ENCODE measurements around the gene PON2. TPM values are rescaled to one million over a fixed set of nuclear protein-coding genes. Genes with fewer than 3 reads are reported as not detected.

Gene PON2
- total and polyA plus RNA-seq, 10 of the 15 experiments (the other 5 are each of a cell fraction or from before 2014, with no cell fraction given) = 22.9 to 127 (median 46.1) TPM

DNA sequence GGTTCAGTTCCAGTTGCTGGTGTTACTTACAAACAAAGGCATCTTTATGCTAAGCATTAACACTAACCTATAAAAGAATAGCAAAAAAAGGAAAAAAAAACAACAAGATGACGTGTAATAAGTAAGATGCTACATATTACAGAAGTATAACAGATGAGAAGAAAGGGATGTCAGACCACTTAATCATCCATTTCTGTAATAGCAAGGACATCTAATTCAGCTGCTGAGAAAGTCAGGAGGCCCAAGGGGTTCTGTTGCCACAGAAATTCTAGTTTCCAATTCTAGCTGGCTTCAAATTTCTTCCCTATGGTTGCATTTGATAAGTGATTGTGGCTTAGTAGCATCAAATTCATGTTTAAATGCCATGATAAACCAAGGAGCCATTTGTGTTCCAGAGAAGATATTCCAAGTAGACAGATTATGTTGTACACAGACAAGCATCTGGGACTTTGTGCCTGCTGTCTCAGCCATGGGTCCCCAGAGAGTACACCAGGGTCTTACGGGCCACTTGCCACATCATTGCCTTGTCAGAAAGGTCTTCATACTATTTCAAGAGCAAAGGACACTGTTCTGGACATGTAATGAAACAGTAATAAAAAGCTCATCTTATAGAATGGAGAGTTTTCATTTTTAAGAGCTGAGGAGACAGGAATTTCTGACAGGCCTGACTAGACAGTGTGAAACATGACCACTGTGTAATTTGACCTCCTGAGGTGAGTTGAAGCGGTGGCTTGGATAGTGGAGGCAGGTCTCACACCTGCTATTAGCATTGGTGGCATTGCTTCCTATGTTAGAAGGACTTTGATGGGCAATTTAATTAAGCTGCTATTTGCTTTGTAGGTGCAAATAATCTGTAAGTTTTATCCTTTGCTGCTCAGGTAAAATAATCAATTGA is 46.7 kb upstream of the PON2 start:
- Histone ChIP-seq H3K4me3 (no peak overlapping the region), H3K9ac (ENCODE audit: control insufficient read depth, insufficient read depth, low read length) (no peak overlapping the region), H3K27me3 (replicated peaks in 1 of 2; ENCODE audit: control insufficient read depth in 2 of 2, insufficient read depth in 2 of 2, low read length in 1 of 2) (no peaks in the 10 kb centered on the region), H3K36me3 (ENCODE audit: control insufficient read depth in 2 of 2, insufficient read depth in 2 of 2, low read length in 1 of 2) (no peaks in the 10 kb centered on the region), H4K20me1 (ENCODE audit: control insufficient read depth, insufficient read depth) (no peaks in the 10 kb centered on the region), H3K9me3 (replicated peaks; ENCODE audit: control insufficient read depth, insufficient read depth, low read length) (no peaks in the 10 kb centered on the region), H2AFZ (ENCODE audit: control insufficient read depth, low read depth, low read length) (no peak overlapping the region), H3K79me2 (ENCODE audit: control insufficient read depth, insufficient read depth, low read length) (no peaks in the 10 kb centered on the region), H3K4me1 (ENCODE audit: control insufficient read depth, insufficient read depth, low read length) (peaks cover 4% of the 10 kb centered on the region), H3K27ac (ENCODE audit: control insufficient read depth, insufficient read depth) (no peak overlapping the region), H3K4me2 (ENCODE audit: control insufficient read depth, insufficient read depth) (no peak overlapping the region)
- ChIA-PET SMC1A (ENCODE audit: uncharacterized antibody, unreplicated experiment) (interaction anchor here (1.0 to 14.9 kb wide), 13 partner anchors 10 to 1032 kb away, joined by 3 to 203 read pairs (median 8); partner anchors contain the start of gene ASB4), CTCF (interaction anchor here (0.6 to 11.4 kb wide), 12 partner anchors 9 to 1566 kb away, joined by 3 to 136 read pairs (median 5); partner anchors contain the start of gene ASB4), POLR2A (interaction anchor here (0.8 to 1.6 kb wide), 5 partner anchors 8 to 89 kb away, joined by 3 to 6 read pairs (median 4); no protein-coding TSS in a partner anchor), RAD21 (ENCODE audit: unreplicated experiment) (interaction anchor here (0.8 to 3.9 kb wide), 8 partner anchors 8 to 1032 kb away, joined by 3 to 22 read pairs (median 4); no protein-coding TSS in a partner anchor)
- WGBS (ENCODE audit: insufficient coverage, insufficient replicate concordance, low lambda C conversion rate, missing lambda C conversion rate) = 40% methylated on average over 3 of the region's 3 CpGs
- DNase-seq (ENCODE audit: low read depth, low spot score) = no peak
- BruUV-seq (replicated peaks) = no TSS peak
- ATAC-seq = no peak
- intact Hi-C loops (cut with micrococcal nuclease; ENCODE audit: unreplicated experiment) (no loop called here), in situ Hi-C loops (cut with MboI) (no loop called here)
- TF ChIP-seq CTCF (IDR thresholded peaks at IDR 0.05 in 2 of 3, conservative IDR thresholded peaks at IDR 0.05 in 1 of 3; ENCODE audit: control insufficient read depth in 2 of 3, extremely low read depth in 1 of 3, insufficient read depth in 1 of 3, low read depth in 3 of 3, low read length in 3 of 3) (no peak), KDM1A (IDR thresholded peaks at IDR 0.05; ENCODE audit: borderline replicate concordance) (no peak), CUX1 (IDR thresholded peaks at IDR 0.05; ENCODE audit: insufficient replicate concordance, low read depth, low read length) (no peak), POU2F2 (IDR thresholded peaks at IDR 0.05; ENCODE audit: borderline replicate concordance, low read depth, low read length) (no peak), MEF2B (IDR thresholded peaks at IDR 0.05; ENCODE audit: partially characterized antibody, poor library complexity, severe bottlenecking) (no peak), PAX8 (IDR thresholded peaks at IDR 0.05) (no peak), GATAD2B (conservative IDR thresholded peaks at IDR 0.05; ENCODE audit: low read depth) (no peak), TAF1 (IDR thresholded peaks at IDR 0.05; ENCODE audit: borderline replicate concordance, low read depth, low read length) (no peak), POLR2A (IDR thresholded peaks at IDR 0.05; ENCODE audit: low read depth, low read length) (no peak)
- FAIRE-seq = no peak
